ENCODE data around the gene MICAL3.
A peak's percentile ranks its signal among the peaks of the same experiment; 100 is the strongest.

MICAL3 gene

DNA sequence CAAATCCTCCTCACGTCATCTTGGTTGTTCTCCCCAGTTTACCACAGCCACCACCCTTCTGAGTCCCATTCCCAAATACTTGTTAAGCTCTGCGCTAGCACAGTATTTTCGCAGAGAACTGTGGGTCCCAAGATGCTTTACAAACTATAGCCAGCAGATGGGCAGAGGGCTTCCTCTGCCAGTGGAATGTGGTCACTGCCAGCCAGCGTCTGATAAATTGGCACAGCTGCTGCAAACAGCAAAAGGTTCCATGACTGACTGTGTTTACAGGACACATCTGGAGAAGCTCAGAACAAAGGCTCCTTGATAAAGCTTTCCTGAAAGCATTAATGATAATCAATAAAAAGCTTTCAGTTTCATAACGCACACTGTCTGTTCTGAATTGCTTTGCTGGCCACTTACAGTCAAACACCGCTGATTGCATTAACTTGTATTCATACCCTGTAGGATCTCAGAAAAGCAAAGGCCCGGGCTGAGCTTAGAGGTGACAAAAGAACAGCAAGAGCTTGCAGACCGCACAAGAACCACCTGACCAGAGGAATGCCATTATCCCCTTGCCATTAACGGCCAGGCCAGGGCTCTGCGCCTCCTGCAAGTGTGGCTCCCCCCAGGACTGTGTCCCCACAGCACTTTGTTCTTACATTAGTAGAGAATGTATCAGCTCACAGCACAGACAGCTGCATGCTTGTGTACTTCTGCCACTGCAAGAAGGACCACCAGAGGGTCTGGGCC, 120.6 kb downstream of the MICAL3 start:
- no peak for DNase-seq

- DNase-seq, result no peak
Observed at GRCh38 chr22:17902960-17903359, 121.4 kb downstream of the MICAL3 start.

DNA sequence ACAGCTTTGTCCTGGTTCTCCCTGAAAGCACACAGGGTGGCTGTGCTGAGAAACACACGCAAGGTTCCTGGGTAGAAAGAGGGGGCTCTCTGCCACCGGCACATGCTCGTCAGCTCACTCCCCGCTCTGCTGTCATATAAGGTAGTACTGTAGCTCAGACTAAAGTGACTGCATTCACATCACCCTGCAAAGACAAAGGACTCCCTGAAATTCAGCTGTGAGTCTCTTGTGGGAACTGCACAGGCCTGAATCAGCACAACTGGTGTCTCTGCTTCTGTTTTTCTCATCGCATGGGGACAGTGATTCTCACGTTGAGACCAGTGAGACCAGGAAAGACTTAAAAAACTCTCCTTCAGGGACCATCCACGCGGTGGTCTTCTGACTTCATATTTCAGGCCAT, 126.0 kb downstream of the MICAL3 start:
- DNase-seq, result no peak

DNA sequence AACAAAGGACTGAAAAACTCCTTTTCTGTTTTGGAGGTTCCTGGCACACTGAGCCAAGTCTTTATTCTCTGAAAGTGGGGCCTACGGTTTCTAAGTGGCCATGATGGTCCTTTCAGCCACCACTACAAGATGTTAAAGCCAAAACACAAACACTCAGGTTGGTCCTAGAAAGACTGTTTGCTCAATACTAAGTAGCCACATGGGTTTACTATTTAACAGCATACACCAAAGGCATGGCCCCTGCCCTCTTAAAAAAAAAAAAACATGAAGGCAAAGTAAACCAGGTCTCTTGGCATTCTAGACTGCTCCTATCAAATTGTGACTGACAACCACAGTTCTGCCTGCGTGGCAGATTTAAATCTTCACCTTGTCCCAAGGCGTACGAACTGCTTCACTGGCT, 126.5 kb downstream of the MICAL3 start:
- DNase-seq, result peak; percentile 85

DNA sequence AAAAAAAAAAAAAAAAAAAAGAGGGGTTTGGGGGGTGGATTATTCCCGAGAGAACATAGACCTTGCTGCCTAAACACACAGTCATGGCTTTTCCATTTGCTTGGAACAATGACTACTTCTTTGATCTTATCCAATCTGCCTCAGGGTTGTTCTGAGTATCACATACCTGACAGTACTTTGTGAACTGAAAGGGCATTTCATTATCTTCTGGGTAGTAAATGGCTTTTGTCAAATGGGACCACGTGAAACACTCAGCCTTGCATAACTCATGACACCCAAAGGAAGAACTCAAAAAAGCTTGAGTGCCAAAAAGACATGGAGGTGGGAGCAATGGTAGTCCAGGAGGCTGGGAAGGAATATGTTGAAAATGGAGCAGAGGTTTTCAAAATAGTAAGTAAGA, 126.9 kb downstream of the MICAL3 start:
- DNase-seq, result peak; percentile 68

DNA sequence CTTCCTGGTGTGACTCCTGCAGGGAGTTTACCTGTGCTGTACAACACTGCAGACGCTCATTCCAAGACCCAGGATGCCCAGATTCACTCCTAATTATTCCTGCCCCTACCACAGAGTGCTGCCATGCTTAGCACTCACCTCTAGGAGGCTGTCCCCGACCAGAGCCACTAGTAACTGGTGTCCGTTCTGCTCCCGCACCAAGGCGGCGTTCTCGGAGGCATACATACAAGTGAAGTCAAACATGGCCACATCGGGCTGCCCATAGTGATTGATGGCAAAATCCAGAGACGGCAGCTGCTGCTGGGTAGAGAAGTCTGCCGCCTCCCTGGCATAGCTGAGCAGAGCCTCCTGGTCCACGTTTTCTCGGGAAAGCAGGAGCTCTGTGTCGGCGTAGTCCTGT, 127.8 kb downstream of the MICAL3 start:
- no peak for DNase-seq

- DNase-seq, result no peak
Observed at GRCh38 chr22:17893900-17894535, 130.3 kb downstream of the MICAL3 start.

DNA sequence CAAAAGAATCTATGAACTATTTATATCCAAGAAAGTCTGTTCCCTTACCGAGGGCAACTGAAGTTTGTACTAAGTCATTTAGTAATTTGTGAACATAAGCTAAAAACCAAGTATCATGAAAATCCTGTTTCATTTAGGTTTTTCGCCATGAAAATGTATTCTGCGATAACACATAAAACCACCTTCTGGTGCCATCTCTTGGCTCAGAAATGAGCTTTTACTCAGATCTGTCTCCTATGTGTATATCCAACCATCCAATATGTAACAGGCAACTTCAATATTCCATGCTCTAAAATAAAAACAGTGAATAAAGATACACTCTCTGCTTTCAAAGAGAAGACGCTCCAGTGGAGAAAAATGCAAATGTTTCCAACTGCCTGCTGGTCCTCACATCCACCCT, 132.0 kb downstream of the MICAL3 start:
- DNase-seq, result no peak

DNA sequence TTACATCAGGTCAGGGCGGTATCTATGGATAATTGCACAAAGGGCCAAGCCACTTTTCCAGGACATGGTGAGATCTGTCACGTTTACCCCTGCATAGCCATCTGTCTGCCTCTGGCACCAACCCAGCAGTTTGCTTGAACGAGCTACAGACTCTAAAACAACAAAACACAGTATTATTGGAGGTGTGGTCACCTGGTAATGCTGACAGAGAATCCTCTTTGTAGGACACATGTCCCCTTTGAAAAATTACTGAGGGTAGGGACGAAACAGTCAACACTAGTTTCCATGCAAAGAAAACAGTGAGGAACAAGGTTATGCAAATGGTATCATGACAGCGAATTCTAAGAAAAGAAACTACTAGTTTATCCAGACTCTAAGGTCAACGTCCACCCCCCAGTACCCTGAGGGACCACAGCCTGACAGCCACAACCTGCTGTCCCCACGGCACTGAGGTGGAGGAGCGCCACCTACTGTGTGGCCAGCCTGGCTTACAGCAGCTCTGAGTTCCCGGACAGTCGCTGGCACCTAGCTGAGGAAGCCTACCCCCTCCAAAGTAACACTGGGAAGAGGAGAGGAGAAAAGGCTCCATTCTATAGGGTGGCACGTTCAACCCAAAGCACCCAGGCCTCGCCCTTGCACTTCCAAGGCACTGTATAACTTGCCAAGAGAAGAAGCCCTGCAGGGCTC, 132.7 kb downstream of the MICAL3 start:
- no peak for DNase-seq

- no peak for DNase-seq
Observed at GRCh38 chr22:17890892-17891291, 133.5 kb downstream of the MICAL3 start.

DNA sequence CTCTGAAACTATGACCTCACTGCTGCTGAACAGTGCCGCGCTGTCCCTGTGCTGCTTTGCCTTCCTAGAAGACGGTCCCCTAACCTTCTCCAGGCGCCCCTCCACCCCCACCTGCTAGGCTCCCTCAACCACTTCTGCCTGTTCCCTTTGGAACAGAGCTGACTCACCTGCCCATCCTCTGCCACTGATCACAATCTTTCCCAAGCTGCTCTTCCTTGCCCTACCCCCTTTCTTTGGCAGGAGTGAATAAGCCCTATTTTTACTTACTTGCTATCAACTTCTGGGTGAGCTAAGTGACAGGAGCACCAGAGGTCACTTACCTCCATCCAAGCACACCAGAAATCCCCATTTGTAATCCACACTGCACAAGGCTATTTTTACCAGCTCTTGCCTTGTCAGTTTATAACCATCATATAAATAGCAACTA, 134.1 kb downstream of the MICAL3 start:
- DNase-seq, result no peak

- no peak for DNase-seq
Observed at GRCh38 chr22:17888855-17889254, 135.5 kb downstream of the MICAL3 start.

DNA sequence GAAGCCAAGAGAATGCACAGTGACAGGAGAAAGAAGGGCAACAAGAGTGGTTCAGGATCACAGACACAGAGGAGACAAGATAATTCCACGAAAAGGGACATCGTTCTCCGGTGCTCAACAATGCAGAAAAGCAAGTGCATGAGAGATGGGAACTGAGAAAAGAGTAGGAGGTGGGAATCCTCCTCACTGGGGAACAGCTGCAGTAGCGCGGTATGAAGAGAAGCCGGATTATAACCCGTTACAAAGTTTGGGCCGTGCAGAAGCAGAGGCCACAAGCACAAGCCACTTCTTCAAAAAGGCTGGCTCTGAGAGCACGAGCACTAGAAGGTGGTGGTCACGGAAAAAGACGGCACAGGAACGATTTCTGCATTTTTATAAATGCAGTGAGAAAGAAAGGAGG, 135.9 kb downstream of the MICAL3 start:
- no peak for DNase-seq

- no peak for DNase-seq
Observed at GRCh38 chr22:17884893-17885292, 139.5 kb downstream of the MICAL3 start.

GRCh38 chr22:17884084-17884483, 140.3 kb downstream of the MICAL3 start:
- no peak for DNase-seq

DNA sequence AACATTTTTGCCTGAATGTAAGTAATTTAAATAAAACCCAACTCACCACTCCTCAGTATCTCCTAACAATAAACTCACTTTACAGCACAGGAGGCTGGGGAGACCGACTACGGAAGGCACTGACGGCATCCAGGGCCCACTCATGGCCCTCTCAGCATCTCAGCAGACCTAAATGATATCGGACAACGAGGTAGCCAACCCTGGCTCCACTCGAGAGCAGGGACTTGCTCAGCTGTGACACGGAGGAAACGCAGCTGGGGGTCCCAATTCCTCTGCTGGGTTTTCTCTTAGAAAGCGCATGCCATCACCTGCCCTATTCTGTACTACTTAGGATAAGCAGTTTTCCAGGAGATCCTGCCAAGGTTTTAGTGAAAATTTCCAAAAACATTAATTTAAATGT, 141.0 kb downstream of the MICAL3 start:
- no peak for DNase-seq

DNA sequence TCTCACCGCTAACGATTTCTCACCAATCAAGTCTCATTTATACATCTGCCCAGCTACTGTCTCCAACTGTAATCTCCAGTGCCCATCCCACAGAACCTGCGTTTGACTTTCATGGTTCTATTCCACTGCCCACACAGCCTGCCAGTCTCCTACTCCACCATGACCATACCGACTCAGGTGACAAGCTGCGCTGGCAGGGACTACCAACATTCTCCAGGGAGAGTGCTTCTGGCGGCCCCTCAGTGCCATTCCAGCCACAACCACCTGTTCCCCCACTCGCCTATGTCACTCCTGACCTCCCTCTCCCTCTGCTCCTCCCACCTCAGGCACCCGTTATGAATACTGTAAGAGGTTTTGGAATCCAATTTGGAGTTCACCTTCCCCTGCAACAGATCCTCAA, 141.6 kb downstream of the MICAL3 start:
- no peak for DNase-seq

DNA sequence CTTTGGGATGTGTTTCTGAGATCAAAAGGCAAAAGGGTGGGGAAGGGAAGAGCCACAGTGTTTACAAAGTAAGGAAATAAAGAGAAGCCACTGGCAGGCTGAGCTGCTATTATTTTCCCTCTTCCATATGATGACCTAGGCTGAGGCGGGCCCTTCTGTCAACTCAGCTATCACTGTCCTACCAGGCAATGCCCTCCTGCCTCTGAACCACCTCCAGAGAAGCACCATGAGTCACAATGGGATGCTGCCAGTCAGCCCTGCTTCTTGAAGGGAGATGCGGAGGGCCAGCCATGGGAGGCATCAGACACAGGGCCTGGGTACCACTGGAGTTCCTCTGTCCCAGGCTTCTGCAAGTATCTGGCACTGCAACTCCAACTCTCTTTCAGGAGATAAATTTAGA, 142.2 kb downstream of the MICAL3 start:
- DNase-seq, result no peak

GRCh38 chr22:17881366-17881765, 143.0 kb downstream of the MICAL3 start:
- no peak for DNase-seq

DNA sequence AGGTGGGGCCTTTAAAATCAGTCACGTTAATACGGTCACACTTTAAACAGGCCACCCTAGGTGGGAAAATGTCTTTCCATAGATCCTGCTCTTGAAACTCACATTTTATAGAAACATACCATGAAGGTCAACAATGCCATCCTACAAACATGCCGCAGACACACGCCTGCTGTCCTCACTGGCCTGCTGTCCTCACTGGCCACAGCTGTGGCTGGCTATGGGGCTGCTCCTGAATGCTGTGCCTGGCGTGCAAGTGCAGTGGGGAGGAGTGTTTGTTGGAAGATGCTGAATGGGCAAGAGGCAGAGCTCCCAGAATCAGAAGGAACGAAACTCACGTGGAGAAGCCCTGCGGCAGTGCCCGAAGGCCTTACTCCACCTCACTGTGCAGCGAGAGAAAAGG, 143.9 kb downstream of the MICAL3 start:
- DNase-seq, result no peak

DNA sequence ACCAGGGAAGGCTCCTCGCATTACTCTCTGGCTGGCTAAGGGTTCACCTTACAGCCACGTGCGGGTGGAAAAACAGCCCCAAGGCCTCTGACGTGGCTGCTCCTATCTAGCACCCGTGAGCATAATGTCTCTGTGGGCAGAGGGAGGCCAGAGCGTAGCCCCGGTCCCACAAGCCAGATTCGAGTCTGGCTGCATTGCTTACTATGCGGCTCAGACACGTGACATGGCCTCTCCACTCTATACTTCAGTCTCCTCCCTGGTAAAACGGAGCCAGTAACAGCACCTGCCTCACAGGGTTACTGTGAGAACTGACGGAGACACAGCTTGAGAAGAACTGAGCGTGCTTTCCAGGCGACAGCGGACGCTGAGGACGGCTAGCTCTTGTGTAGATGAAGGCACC, 144.3 kb downstream of the MICAL3 start:
- no peak for DNase-seq

DNA sequence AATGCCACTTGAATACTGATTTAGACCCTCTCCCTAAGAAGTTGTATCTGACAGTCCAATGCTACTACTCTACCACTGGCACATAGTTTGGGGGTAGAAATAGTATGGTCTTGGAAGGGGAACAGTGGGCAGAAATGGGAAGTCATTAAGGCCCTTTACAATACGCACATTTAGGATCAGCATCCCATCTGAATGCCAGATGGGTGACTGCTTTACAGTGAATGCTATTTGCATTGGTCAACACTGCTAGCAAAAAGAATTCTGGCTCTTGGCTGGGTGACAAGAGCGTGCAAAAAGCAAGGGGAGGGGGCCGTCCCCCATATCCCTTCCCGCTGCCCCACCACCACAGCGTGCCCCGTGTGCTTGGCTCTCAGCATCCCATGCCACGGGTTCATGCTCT, 145.4 kb downstream of the MICAL3 start:
- no peak for DNase-seq

DNA sequence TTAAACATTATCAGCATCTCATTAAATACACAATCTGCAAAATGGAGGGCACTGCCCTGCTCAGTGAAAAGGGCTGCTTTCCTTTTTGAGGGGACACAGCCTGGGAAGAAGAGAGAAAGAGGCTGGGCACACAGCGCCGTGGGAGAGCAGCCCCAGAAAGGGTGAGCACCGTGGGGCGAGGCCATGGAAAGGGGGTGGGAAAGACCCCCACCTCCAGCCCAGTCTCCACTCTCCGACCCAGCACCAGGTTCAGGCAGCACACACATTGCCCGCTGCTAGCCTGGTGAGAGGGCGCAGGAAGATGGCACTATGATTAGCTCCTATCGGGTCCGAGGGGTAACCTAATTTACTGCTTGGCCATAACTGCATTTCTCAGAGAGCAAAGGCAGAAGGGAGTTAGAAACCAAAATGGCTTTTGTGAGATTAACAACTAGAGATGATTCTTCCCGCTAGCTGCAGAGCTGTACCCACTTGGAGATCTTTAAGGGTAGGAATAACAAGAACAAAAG, 146.1 kb downstream of the MICAL3 start:
- no peak for DNase-seq
